ENCODE measurements around the gene TBATA. TPM values are rescaled to one million over a fixed set of nuclear protein-coding genes. Genes with fewer than 3 reads are reported as not detected.

TBATA gene
- polyA plus RNA-seq, 12 donors: 0.40 to 0.44 TPM; not detected in 10

GRCh38 chr10:70762441-70763175 lies 22.6 kb downstream of the TBATA start:
- no peak for DNase-seq

GRCh38 chr10:70761727-70762350 lies 23.3 kb downstream of the TBATA start:
- no peak for DNase-seq

- no peak for DNase-seq
These were observed 24.1 kb downstream of the TBATA start for GRCh38 chr10:70761031-70761601.

GRCh38 chr10:70760271-70760787 lies 24.8 kb downstream of the TBATA start:
- DNase-seq: no peak

GRCh38 chr10:70759781-70760180 lies 25.4 kb downstream of the TBATA start:
- DNase-seq: no peak

- DNase-seq: peak; percentile 84
These were observed 26.2 kb downstream of the TBATA start for GRCh38 chr10:70758757-70759514.

GRCh38 chr10:70757856-70758255 lies 27.3 kb downstream of the TBATA start:
- DNase-seq: no peak

GRCh38 chr10:70756700-70757360 lies 28.3 kb downstream of the TBATA start:
- no peak for DNase-seq

- DNase-seq: no peak
These were observed 31.1 kb downstream of the TBATA start for GRCh38 chr10:70753841-70754621.

- DNase-seq: no peak
These were observed 32.0 kb downstream of the TBATA start for GRCh38 chr10:70753026-70753663.

- DNase-seq: no peak
These were observed 32.6 kb downstream of the TBATA start for GRCh38 chr10:70752571-70752970.

GRCh38 chr10:70751991-70752390 lies 33.2 kb downstream of the TBATA start:
- DNase-seq: no peak

GRCh38 chr10:70751356-70751755 lies 33.8 kb downstream of the TBATA start:
- no peak for DNase-seq

- no peak for DNase-seq
These were observed 34.9 kb downstream of the TBATA start for GRCh38 chr10:70750156-70750703.

GRCh38 chr10:70749756-70750155 lies 35.4 kb downstream of the TBATA start:
- no peak for DNase-seq

- DNase-seq: no peak
These were observed 36.2 kb downstream of the TBATA start for GRCh38 chr10:70748801-70749573.

- no peak for DNase-seq
These were observed 36.9 kb downstream of the TBATA start for GRCh38 chr10:70748305-70748704.

GRCh38 chr10:70747192-70747965 lies 37.8 kb downstream of the TBATA start:
- no peak for DNase-seq
